IMR-90 (cell line): ENCODE results near the gene TMED6. TPM values are rescaled to one million over a fixed set of nuclear protein-coding genes. Genes with fewer than 3 reads are reported as not detected.

Experiments
- ATAC-seq: fragments of 200-7000 bp; cut with Tn5 transposase; 2 replicates; pipeline ENCODE4 v1.9.1; 2020; ENCODE audit warnings: low read depth, mild to moderate bottlenecking, moderate library complexity
- BruUV-seq: library from RNA; stranded (reverse); fragments of 400-500 nt; replicated peaks from 2 replicates; lab custom pipeline; 2021; lab: Mats Ljungman, UMichigan
- CTCF ChIA-PET: fragments of 300-600 bp; formaldehyde crosslinking; extraction: SDS; loops from one replicate; lab custom pipeline; 2021; ENCODE audit warnings: antibody characterized with exemption; lab: Yijun Ruan, JAX
- POLR2A ChIA-PET: fragments of 300-600 bp; sonication (Branson Sonifier 250); formaldehyde crosslinking; loops from one replicate; lab custom pipeline; 2022; ENCODE audit warnings: antibody characterized with exemption; ENCODE audit not compliant: unreplicated experiment; lab: Charles Lee
- DNase-seq: peaks from one replicate; pipeline ENCODE4 v3.0.0; 2013
- H2AFZ ChIP-seq: replicated peaks from 2 replicates; pipeline ENCODE3; 2013; ENCODE audit warnings: low read length, mild to moderate bottlenecking; ENCODE audit not compliant: poor library complexity
- H2AK5ac ChIP-seq: 2 replicates; pipeline ENCODE4 v1.6.1; 2013; ENCODE audit warnings: low read depth, low read length, inconsistent platforms
- H2AK9ac ChIP-seq: replicated peaks from 2 replicates; pipeline ENCODE3; 2013; ENCODE audit warnings: mild to moderate bottlenecking, low read depth, low read length, moderate library complexity; ENCODE audit not compliant: poor library complexity
- H2BK120ac ChIP-seq: 2 replicates; pipeline ENCODE4 v1.6.1; 2013; ENCODE audit warnings: low read depth, low read length, inconsistent platforms
- H2BK15ac ChIP-seq: 3 replicates; pipeline ENCODE4 v1.6.1; 2013; ENCODE audit warnings: low read depth, low read length, inconsistent platforms
- H2BK20ac ChIP-seq: 2 replicates; pipeline ENCODE4 v1.6.1; 2013; ENCODE audit warnings: low read depth, mild to moderate bottlenecking, inconsistent platforms, low read length, moderate library complexity
- H2BK5ac ChIP-seq: 2 replicates; pipeline ENCODE4 v1.6.1; 2013; ENCODE audit warnings: mild to moderate bottlenecking, low read depth, low read length, inconsistent platforms; ENCODE audit not compliant: poor library complexity, severe bottlenecking
- H3K14ac ChIP-seq: replicated peaks from 2 replicates; pipeline ENCODE4 v1.6.1; 2013; ENCODE audit warnings: low read depth, low read length, inconsistent platforms
- H3K18ac ChIP-seq: 2 replicates; pipeline ENCODE4 v1.6.1; 2013; ENCODE audit warnings: low read depth, low read length, control low read depth
- H3K23ac ChIP-seq: 2 replicates; pipeline ENCODE4 v1.6.1; 2013; ENCODE audit warnings: low read depth, low read length, inconsistent platforms
- H3K27ac ChIP-seq: 2 replicates; pipeline ENCODE4 v1.5.1; 2013; ENCODE audit warnings: mild to moderate bottlenecking, control low read depth, low read length; ENCODE audit not compliant: insufficient read depth
- H3K27me3 ChIP-seq: 2 replicates; pipeline ENCODE4 v1.6.1; 2013; ENCODE audit warnings: low read length; ENCODE audit not compliant: control insufficient read depth, insufficient read depth
- H3K36me3 ChIP-seq: 2 replicates; pipeline ENCODE4 v1.6.1; 2013; ENCODE audit warnings: low read length, mixed read lengths; ENCODE audit not compliant: control insufficient read depth, insufficient read depth
- H3K4ac ChIP-seq: 2 replicates; pipeline ENCODE4 v1.6.1; 2013; ENCODE audit warnings: low read depth, low read length, inconsistent platforms
- H3K4me1 ChIP-seq: 2 replicates; pipeline ENCODE4 v1.6.1; 2013; ENCODE audit warnings: low read length, mixed read lengths; ENCODE audit not compliant: control insufficient read depth, insufficient read depth
- H3K4me2 ChIP-seq: 2 replicates; pipeline ENCODE4 v1.6.1; 2013; ENCODE audit warnings: low read depth, mild to moderate bottlenecking, control low read depth, low read length, moderate library complexity
- H3K4me3 ChIP-seq: 2 replicates; pipeline ENCODE4 v1.5.1; 2013; ENCODE audit warnings: low read depth, mild to moderate bottlenecking, control low read depth, low read length, moderate library complexity; ENCODE audit not compliant: insufficient read depth
- H3K56ac ChIP-seq: 2 replicates; pipeline ENCODE4 v1.6.1; 2013; ENCODE audit warnings: low read length, inconsistent platforms; ENCODE audit not compliant: insufficient read depth; ENCODE audit errors: extremely low read depth
- H3K79me1 ChIP-seq, 2 experiments: 2 replicates each; pipeline ENCODE4 v1.6.1; 2013; ENCODE audit warnings: low read length in 2 of 2, inconsistent platforms in 1 of 2, low read depth in 1 of 2
- H3K9ac ChIP-seq: 2 replicates; pipeline ENCODE4 v1.6.1; 2013; ENCODE audit warnings: low read depth, low read length, control low read depth
- H3K9me1 ChIP-seq: 2 replicates; pipeline ENCODE4 v1.6.1; 2013; ENCODE audit warnings: low read length, inconsistent platforms; ENCODE audit not compliant: insufficient read depth
- H3K9me3 ChIP-seq: 2 replicates; pipeline ENCODE4 v1.6.1; 2013; ENCODE audit warnings: low read length; ENCODE audit not compliant: control insufficient read depth, insufficient read depth
- H4K20me1 ChIP-seq: 2 replicates; pipeline ENCODE4 v1.6.1; 2013; ENCODE audit warnings: low read length, inconsistent platforms; ENCODE audit not compliant: insufficient read depth
- H4K5ac ChIP-seq: 2 replicates; pipeline ENCODE4 v1.6.1; 2013; ENCODE audit warnings: mild to moderate bottlenecking, low read depth, low read length, control low read depth
- H4K8ac ChIP-seq, 2 experiments: 2 replicates each; pipeline ENCODE4 v1.6.1; 2013; ENCODE audit warnings: low read depth in 2 of 2, low read length in 2 of 2, control low read depth in 1 of 2, inconsistent platforms in 1 of 2
- H4K91ac ChIP-seq: 2 replicates; pipeline ENCODE4 v1.6.1; 2013; ENCODE audit warnings: low read depth, low read length, inconsistent platforms; ENCODE audit not compliant: insufficient read depth
- CHD1 ChIP-seq: IDR thresholded peaks from 2 replicates; pipeline ENCODE4 v1.6.1; 2012; ENCODE audit warnings: low read depth, low read length, improper control_type of control experiment
- FOS ChIP-seq: fragments of 150-350 bp; IDR thresholded peaks from 2 replicates; pipeline ENCODE4 v1.6.1; 2016; ENCODE audit warnings: low read depth, low read length
- MAFK ChIP-seq: IDR thresholded peaks from 2 replicates; pipeline ENCODE4 v1.6.1; 2012; ENCODE audit warnings: low read depth, low read length, improper control_type of control experiment
- MXI1 ChIP-seq: IDR thresholded peaks from 2 replicates; pipeline ENCODE4 v1.6.1; 2012; ENCODE audit warnings: low read depth, mild to moderate bottlenecking, low read length, moderate library complexity, borderline replicate concordance
- NFE2L2 ChIP-seq: fragments of 150-350 bp; IDR thresholded peaks from 2 replicates; pipeline ENCODE4 v1.6.1; 2016; ENCODE audit warnings: low read depth, mild to moderate bottlenecking, low read length
- RCOR1 ChIP-seq: IDR thresholded peaks from 2 replicates; pipeline ENCODE4 v1.6.1; 2012; ENCODE audit warnings: mild to moderate bottlenecking, low read length, improper control_type of control experiment; ENCODE audit not compliant: insufficient replicate concordance
- RFX5 ChIP-seq: IDR thresholded peaks from 2 replicates; pipeline ENCODE4 v1.8.0; 2012; ENCODE audit warnings: low read depth, mild to moderate bottlenecking, low read length, moderate library complexity
- WGBS, 2 experiments: methylation state at CpG; one replicate each; pipeline versions ENCODE4 v1.1.5 to v1.1.7; 2013; ENCODE audit warnings: missing lambda C conversion rate in 2 of 2; ENCODE audit not compliant: insufficient read length in 1 of 2; ENCODE audit errors: extremely low coverage in 2 of 2; 5-methylcytosine and 5-hydroxymethylcytosine counted together
- dilution Hi-C: fragments of 300-500 bp; cut with HindIII; formaldehyde crosslinking; loops from one replicate; pipeline ENCODE4 v1.14.3; 2018; ENCODE audit warnings: low sequenced_read_pairs; ENCODE audit not compliant: unreplicated experiment
- in situ Hi-C: fragments of 300-500 bp; cut with MboI; formaldehyde crosslinking; loops from 3 replicates; pipeline ENCODE4 v1.14.3; 2019; ENCODE audit warnings: low sequenced_read_pairs, inconsistent platforms, mixed read lengths
- intact Hi-C: fragments of 100-400 bp; cut with micrococcal nuclease; formaldehyde crosslinking; loops from 2 replicates; pipeline ENCODE4 v1.10.0; 2022
- polyA plus RNA-seq, 3 experiments: library from polyadenylated mRNA; depleted of rRNA; stranded (reverse); fragments of >200 nt; gene quantifications; 2 replicates each; pipeline ENCODE4 v1.2.3, GENCODE V29; 2012; ENCODE audit warnings: low replicate concordance in 1 of 3
- total RNA-seq: library from RNA; depleted of rRNA; stranded (reverse); fragments of >200 nt; gene quantifications from 2 replicates; pipeline ENCODE4 v1.2.3, GENCODE V29; 2012
- TF ChIP-seq, protein P1 (sequence below): fragments of 150-350 bp; IDR thresholded peaks from 2 replicates; pipeline ENCODE4 v1.6.1; 2017; ENCODE audit warnings: mild to moderate bottlenecking, antibody characterized with exemption, low read length, low read depth

TMED6 gene
- total and polyA plus RNA-seq, 2 of the 4 experiments (the other 2 are of a cell fraction), result 0.10 TPM; not detected in 1

- Histone ChIP-seq H4K5ac (no peak overlapping the region), H3K4me2 (no peak overlapping the region), H3K56ac (no peak overlapping the region), H3K36me3 (peaks cover 19% of the 10 kb centered on the region), H2BK15ac (no peak overlapping the region), H3K9me3 (no peaks in the 10 kb centered on the region), H3K23ac (no peak overlapping the region), H2AFZ (no peak overlapping the region), H4K8ac (no peak overlapping the region), H2BK5ac (no peak overlapping the region), H3K4me1 (no peaks in the 10 kb centered on the region), H2BK20ac (no peak overlapping the region), H3K27me3 (no peaks in the 10 kb centered on the region), H3K14ac (no peak overlapping the region), H2AK9ac (no peak overlapping the region), H3K9ac (no peak overlapping the region), H4K91ac (no peak overlapping the region), H2BK120ac (no peak overlapping the region), H3K4ac (no peak overlapping the region), H3K27ac (no peak overlapping the region), H3K9me1 (peaks cover 2% of the 10 kb centered on the region), H4K20me1 (0 out of 2 replicates have a peak, but pooled peaks cover 5% of the 10 kb centered on the region), H3K18ac (no peak overlapping the region), H2AK5ac (no peak overlapping the region), H3K79me1 (peaks cover 27 to 37% of the 10 kb centered on the region in 2 experiments; a peak in 3 of 4 replicates), H3K4me3 (no peak overlapping the region)
- intact Hi-C loops (no loop called here), in situ Hi-C loops (no loop called here), dilution Hi-C loops (no loop called here)
- no peak for ATAC-seq
- ChIA-PET CTCF (no interaction called here), POLR2A (interaction anchor here (0.6 kb wide), 1 partner anchor 83 kb away, joined by 5 read pairs; no protein-coding TSS in a partner anchor)
- BruUV-seq, result no TSS peak
- no peak for TF ChIP-seq CHD1
- TF ChIP-seq MAFK, result peak; percentile 91
- TF ChIP-seq FOS, result no peak
- TF ChIP-seq MXI1, result no peak
- TF ChIP-seq RCOR1, result no peak
- no peak for TF ChIP-seq RFX5
- TF ChIP-seq NFE2L2, result no peak
- TF ChIP-seq, protein P1, sequence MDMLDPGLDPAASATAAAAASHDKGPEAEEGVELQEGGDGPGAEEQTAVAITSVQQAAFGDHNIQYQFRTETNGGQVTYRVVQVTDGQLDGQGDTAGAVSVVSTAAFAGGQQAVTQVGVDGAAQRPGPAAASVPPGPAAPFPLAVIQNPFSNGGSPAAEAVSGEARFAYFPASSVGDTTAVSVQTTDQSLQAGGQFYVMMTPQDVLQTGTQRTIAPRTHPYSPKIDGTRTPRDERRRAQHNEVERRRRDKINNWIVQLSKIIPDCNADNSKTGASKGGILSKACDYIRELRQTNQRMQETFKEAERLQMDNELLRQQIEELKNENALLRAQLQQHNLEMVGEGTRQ, result no peak
- no peak for DNase-seq
- 90% methylated on average over 2 of the region's 10 CpGs; no CpG with 5 or more reads in 1 of the 2 experiments for WGBS, 2 experiments
Observed at GRCh38 chr16:69376393-69377059, 24.9 kb upstream of the TMED6 start.
